Measurements from ENCODE around the gene OR2T34. TPM values are rescaled to one million over a fixed set of nuclear protein-coding genes. Genes with fewer than 3 reads are reported as not detected.

The OR2T34 gene
- total RNA-seq, 1 experiment from 2014 or later, result not detected

GRCh38 chr1:248597589-248597988, 23.0 kb upstream of the OR2T34 start, which contains the start of gene OR2T10:
Gene OR2T10, minus strand, starts transcription at chr1:248597700. Its CDS starts 3,932 bp downstream, at chr1:248593768.
- no peak within 1 kb of the TSS for H3K18ac ChIP-seq (ENCODE audit: insufficient read length, low read depth, low read length)
- no peak within 1 kb of the TSS for H3K56ac ChIP-seq (ENCODE audit: insufficient read length, low read depth, low read length)
- Mint-ChIP-seq H3K27me3 (ENCODE audit: low read depth) (peaks cover 2% of the 10 kb centered on the region), H3K4me1 (no peaks in the 10 kb centered on the region), H3K9me3 (peaks cover 72 to 80% of the 10 kb centered on the region in 2 experiments), H3K36me3 (ENCODE audit: insufficient read depth in 1 of 3, low read depth in 3 of 3) (peaks cover 6 to 15% (median 8%) of the 10 kb centered on the region in 3 experiments; a peak in 4 of 7 replicates), H3K4me3 (no peak within 1 kb of the TSS), H3K27ac (no peak within 1 kb of the TSS)
- H3K23me2 ChIP-seq (ENCODE audit: insufficient read length, low read depth, low read length, poor library complexity, severe bottlenecking), result no peaks in the 10 kb centered on the region
- H2BK15ac ChIP-seq (ENCODE audit: low read depth, low read length), result no peak within 1 kb of the TSS
- H3T11ph ChIP-seq (ENCODE audit: low read length), result no peak within 1 kb of the TSS
- H4K20me1 ChIP-seq (ENCODE audit: control insufficient read depth, insufficient read depth, insufficient read length), result no peaks in the 10 kb centered on the region
- no peak within 1 kb of the TSS for H2BK5ac ChIP-seq (ENCODE audit: insufficient read length, low read length)
- no peaks in the 10 kb centered on the region for H3K27me3 ChIP-seq (ENCODE audit: insufficient read depth, low read length)
- no peak within 1 kb of the TSS for H3K14ac ChIP-seq (ENCODE audit: insufficient read depth, low read length)
- H2AK5ac ChIP-seq (ENCODE audit: insufficient read length, low read length), result no peak within 1 kb of the TSS
- H3K79me1 ChIP-seq (ENCODE audit: insufficient read depth, low read depth, low read length, poor library complexity, severe bottlenecking), result no peaks in the 10 kb centered on the region
- no peak within 1 kb of the TSS for H4K91ac ChIP-seq (ENCODE audit: insufficient read length, low read depth, low read length)
- H4K8ac ChIP-seq (replicated peaks; ENCODE audit: insufficient read length, low read depth, low read length), result no peak within 1 kb of the TSS
- H3K9ac ChIP-seq (ENCODE audit: extremely low read depth, insufficient read length, low read length), result no peak within 1 kb of the TSS
- no peak within 1 kb of the TSS for H2BK12ac ChIP-seq (ENCODE audit: insufficient read length, low read depth, low read length)
- H2BK20ac ChIP-seq (ENCODE audit: low read depth, low read length, poor library complexity, severe bottlenecking), result no peak within 1 kb of the TSS
- no peak within 1 kb of the TSS for H2BK120ac ChIP-seq (ENCODE audit: low read depth, low read length, poor library complexity, severe bottlenecking)
- H3K79me2 ChIP-seq (ENCODE audit: insufficient read depth, low read length), result no peaks in the 10 kb centered on the region
- no peak within 1 kb of the TSS for H3K23ac ChIP-seq (ENCODE audit: insufficient read length, low read depth, low read length)
- TF ChIP-seq, protein P1, sequence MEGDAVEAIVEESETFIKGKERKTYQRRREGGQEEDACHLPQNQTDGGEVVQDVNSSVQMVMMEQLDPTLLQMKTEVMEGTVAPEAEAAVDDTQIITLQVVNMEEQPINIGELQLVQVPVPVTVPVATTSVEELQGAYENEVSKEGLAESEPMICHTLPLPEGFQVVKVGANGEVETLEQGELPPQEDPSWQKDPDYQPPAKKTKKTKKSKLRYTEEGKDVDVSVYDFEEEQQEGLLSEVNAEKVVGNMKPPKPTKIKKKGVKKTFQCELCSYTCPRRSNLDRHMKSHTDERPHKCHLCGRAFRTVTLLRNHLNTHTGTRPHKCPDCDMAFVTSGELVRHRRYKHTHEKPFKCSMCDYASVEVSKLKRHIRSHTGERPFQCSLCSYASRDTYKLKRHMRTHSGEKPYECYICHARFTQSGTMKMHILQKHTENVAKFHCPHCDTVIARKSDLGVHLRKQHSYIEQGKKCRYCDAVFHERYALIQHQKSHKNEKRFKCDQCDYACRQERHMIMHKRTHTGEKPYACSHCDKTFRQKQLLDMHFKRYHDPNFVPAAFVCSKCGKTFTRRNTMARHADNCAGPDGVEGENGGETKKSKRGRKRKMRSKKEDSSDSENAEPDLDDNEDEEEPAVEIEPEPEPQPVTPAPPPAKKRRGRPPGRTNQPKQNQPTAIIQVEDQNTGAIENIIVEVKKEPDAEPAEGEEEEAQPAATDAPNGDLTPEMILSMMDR (conservative IDR thresholded peaks at IDR 0.05), result no peak
- no peaks in the 10 kb centered on the region for H3K4me1 ChIP-seq (ENCODE audit: insufficient read depth, low read length)
- peaks cover 74% of the 10 kb centered on the region for H3K9me3 ChIP-seq (ENCODE audit: control insufficient read depth, low read depth, low read length)
- WGBS (ENCODE audit: extremely low coverage, insufficient read length, low lambda C conversion rate), result no CpG with 5 or more reads among the region's 6 CpGs
- no peak within 1 kb of the TSS for H4K5ac ChIP-seq (ENCODE audit: insufficient read length, low read depth, low read length)
- no peak within 1 kb of the TSS for H3K4ac ChIP-seq (ENCODE audit: low read depth, low read length)
- no peak within 1 kb of the TSS for H3K4me2 ChIP-seq (ENCODE audit: insufficient read depth, insufficient read length, low read length)
- H3K27ac ChIP-seq (ENCODE audit: insufficient read length, low read depth, low read length), result no peak within 1 kb of the TSS
- no peak for DNase-seq
- H2AFZ ChIP-seq (ENCODE audit: low read length), result no peak within 1 kb of the TSS
